ENCODE data around the gene USP21.
A peak's percentile ranks its signal among the peaks of the same experiment; 100 is the strongest.

USP21 gene

DNA sequence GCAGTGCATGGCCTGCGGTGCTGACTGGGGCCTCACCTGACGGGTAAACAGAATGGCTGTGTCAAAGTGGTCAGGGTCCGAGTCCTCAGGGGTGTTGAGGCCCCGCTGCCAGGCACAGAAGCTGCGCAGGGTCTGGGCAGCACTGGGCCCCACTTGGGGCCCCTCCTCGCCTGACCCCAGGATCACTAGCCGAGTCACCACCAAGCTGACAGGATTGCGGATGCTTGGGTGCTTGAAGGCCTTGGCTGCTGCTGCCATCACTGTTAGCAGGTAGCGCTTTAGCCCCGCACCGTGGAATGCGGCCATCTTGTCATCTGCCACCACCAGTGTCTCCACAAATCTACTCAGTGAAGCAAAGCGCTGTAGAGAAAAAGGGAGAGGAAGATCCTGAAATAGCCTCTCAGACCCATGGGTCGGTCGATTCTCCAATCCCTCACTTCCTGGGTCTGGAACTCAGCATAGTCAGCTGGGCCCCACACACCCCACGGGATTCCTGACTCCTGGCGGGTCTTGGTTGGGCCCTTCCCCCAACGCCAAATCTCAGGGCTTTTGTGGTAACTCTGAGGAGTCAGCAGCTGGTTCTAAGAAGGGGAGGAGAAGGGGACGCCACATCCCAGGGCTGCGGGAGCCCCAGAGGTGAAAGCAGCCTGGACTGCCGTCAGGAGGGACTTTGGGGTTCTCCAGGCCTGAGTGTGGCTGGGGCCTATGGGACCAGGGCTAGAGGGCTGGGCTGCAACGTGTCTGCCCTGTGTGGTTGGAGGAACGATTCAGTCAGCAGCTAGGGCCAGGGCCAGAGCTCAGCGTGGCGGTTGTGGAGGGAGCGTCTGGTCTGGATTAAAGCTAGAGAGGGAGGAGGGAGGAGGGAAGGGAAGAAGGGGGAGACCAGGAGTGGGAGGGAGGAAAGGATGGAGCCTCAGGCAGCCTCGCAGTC lies 37.5 kb downstream of the USP21 start:
- DNase-seq: no peak

- no peak for DNase-seq
Observed at GRCh38 chr1:161197560-161198193, 38.4 kb downstream of the USP21 start.

- DNase-seq: peak; percentile 54
Observed at GRCh38 chr1:161198194-161198896, 39.0 kb downstream of the USP21 start.

GRCh38 chr1:161198897-161199431 lies 39.7 kb downstream of the USP21 start, which contains the start of gene ADAMTS4:
Gene ADAMTS4 (minus strand): TSS chr1:161199054. CDS start chr1:161198627, 427 bp downstream.
- DNase-seq: no peak

DNA sequence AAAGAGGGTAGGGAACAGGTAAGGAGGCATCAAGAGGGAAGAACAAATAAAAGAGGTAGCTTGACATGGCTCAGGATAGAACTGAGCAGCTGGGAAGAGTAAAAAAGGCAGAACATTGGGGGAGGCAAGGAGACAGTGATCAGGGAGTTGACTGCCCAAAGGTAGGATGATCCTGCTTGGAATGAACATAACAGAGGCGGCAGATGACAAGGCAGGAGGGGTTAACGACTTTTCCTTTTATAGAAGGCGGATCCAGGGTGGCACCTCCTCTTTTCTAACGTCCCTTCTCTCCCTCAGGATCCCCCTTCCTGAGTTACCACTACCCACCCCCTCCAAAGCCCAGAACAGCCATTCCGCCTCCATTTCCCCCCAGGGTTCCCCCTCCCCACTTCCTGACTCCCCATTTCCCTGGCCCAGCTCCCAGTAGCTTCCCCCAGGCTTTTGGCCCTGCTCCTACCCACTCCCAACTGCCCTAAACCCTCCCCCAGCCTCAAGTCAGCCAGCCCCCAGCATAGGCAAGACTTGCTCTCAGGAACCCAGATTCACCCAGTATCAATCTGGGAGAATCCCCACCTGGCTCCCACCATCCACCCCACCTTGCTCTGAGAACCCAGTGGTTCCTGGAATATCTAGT lies 40.3 kb downstream of the USP21 start:
- no peak for DNase-seq

GRCh38 chr1:161200421-161200991 lies 41.2 kb downstream of the USP21 start:
- no peak for DNase-seq

GRCh38 chr1:161200992-161201835 lies 41.9 kb downstream of the USP21 start:
- no peak for DNase-seq

DNA sequence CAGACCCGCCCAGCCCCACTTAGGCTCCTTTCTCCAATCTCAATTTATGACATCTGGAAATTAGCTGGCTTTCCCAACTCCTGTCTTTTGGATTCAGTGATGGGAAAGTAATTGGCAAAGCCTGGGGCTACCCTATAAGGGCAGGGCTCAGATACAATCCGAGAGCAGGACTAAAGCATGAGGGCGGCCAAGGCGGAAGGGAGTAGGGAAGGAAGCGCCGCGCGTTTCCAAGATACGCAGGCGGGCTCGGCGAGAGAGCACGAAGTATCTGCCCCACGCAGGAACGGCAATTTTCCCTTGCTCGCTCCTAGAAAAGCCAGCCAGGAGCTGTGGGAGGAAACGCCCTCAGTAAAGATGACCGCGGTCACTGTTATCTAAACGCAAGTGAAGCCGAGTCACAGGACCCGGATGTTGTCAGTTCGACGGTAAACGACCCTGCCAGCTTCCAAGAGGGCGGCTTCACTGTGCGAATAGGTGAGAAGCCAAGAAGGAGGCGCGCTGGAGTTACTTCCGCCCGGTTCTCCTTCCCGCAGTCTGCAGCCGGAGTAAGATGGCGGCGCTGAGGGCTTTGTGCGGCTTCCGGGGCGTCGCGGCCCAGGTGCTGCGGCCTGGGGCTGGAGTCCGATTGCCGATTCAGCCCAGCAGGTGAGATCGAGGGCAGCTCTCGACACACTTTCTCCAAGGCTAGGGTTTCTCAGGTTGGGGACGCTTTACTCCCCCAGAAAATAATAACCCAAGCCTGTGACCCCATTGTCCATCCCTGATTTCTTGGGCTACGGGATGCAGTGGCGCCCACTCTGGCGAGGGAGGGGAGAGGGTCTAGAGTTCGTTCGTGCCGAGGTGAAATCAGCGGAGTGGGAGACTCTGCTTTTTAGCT lies 42.8 kb downstream of the USP21 start, which contains the start of gene NDUFS2:
NDUFS2 (plus strand) TSS at position 532 of the 877 bp plus-strand sequence; CDS start at position 551, 19 bp downstream.
- DNase-seq: peak; percentile 97

DNA sequence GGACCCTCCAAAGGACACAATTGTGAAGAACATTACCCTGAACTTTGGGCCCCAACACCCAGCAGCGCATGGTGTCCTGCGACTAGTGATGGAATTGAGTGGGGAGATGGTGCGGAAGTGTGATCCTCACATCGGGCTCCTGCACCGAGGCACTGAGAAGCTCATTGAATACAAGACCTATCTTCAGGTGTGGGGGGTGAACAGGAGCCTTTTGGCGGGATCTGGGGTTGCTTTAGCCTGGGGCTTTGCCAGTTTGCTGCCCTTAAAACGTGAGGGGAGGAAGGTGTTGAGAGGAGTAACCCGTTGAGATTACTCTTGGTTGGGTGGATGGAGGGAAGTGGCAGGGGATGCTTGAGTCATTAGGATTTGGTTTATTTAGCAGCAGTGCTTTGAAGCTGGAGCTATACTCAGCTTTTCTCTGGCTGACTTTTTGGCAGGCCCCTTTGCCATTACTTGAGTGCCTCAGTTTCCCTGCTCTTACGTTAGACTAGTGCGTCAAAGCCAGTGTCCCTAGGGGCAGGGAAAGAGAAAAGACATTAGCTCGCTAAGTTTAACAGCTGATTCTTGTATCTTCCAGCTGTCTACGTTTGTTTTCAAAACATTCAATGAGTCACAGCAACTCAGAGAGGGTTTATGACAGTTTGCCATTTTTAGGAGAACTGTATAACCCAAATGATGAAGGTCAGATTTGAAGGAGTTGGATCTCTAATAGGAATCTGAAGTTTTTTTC lies 47.3 kb downstream of the USP21 start:
- DNase-seq: no peak

- no peak for DNase-seq
Observed at GRCh38 chr1:161207173-161207572, 47.9 kb downstream of the USP21 start.

DNA sequence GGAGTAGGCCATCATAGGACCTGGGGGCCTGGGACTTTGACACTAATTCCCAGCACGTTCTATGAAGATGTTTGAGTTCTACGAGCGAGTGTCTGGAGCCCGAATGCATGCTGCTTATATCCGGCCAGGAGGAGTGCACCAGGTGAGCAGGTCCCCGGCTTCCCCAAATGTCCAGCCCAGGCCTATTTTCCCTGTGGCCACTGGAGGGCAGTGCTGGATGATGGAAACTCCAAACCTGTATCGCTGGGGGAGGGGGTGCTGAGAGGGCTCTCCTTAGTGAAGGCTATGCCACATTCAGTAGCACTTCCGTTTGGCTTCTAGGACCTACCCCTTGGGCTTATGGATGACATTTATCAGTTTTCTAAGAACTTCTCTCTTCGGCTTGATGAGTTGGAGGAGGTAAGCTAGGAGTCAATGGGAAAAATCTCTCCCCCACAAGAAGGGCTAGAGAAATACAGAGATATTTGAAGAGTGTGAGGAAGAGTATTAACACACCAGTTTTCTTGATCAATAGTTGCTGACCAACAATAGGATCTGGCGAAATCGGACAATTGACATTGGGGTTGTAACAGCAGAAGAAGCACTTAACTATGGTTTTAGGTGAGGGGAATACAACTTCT lies 50.6 kb downstream of the USP21 start:
- DNase-seq: peak; percentile 64

- DNase-seq: no peak
Observed at GRCh38 chr1:161214369-161214768, 55.1 kb downstream of the USP21 start.

- DNase-seq: no peak
Observed at GRCh38 chr1:161215076-161215475, 55.8 kb downstream of the USP21 start, which contains the start of gene FCER1G. Gene FCER1G (plus strand): TSS chr1:161215295. CDS start chr1:161215322, 27 bp downstream.

Data from NCI-H510A (cell line).